Ectodermal cell (in vitro differentiated cells): Measurements from ENCODE around the gene OGDH.

ENCODE experiments used
- H3K27ac ChIP-seq: 2 replicates; pipeline ENCODE4 v1.7.0; 2013; ENCODE audit warnings: mild to moderate bottlenecking, low read depth, low read length; ENCODE audit not compliant: insufficient read depth, poor library complexity, severe bottlenecking
- H3K27me3 ChIP-seq: 2 replicates; pipeline ENCODE4 v1.7.0; 2013; ENCODE audit warnings: mild to moderate bottlenecking, low read length; ENCODE audit not compliant: insufficient read depth, control insufficient read depth, poor library complexity, severe bottlenecking
- H3K36me3 ChIP-seq: one replicate; pipeline ENCODE4 v1.7.0; 2013; ENCODE audit warnings: low read length; ENCODE audit not compliant: control insufficient read depth, insufficient read depth
- H3K4me1 ChIP-seq: one replicate; pipeline ENCODE4 v1.7.0; 2013; ENCODE audit warnings: low read length; ENCODE audit not compliant: control insufficient read depth, insufficient read depth
- H3K4me3 ChIP-seq: 2 replicates; pipeline ENCODE4 v1.7.0; 2013; ENCODE audit warnings: low read depth, low read length, control low read depth; ENCODE audit not compliant: insufficient read depth
- H3K9me3 ChIP-seq: 2 replicates; pipeline ENCODE4 v1.7.0; 2013; ENCODE audit warnings: mild to moderate bottlenecking, low read length, moderate library complexity; ENCODE audit not compliant: control insufficient read depth
- WGBS, 2 experiments: methylation state at CpG; one replicate each; pipeline ENCODE4 v1.1.7; 2013; ENCODE audit warnings: missing lambda C conversion rate in 2 of 2; 5-methylcytosine and 5-hydroxymethylcytosine counted together

The OGDH gene

DNA sequence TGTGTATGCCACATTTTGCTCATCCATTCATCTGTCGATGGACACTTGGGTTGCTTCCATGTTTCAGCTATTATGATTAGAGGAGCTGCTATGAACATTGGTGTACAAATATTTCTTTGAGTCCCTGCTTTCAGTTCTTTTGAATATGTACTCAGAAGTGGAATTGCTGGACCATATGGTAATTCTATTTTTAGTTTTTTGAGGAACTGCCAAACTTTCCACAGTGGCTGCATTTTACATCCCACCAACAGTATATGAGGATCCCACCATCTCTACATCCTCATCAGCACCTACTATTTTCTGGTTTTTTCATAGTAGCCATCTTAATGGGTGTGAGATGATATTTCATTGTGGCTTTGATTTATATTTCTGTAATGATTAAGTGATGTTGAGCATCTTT, 97.5 kb downstream of the OGDH start:
- H3K9me3 ChIP-seq = no peaks in the 10 kb centered on the region
- H3K4me3 ChIP-seq = no peak overlapping the region
- WGBS, 2 experiments = 100% methylated on average over 1 of the region's 1 CpG
- H3K27ac ChIP-seq = no peak overlapping the region
- no peaks in the 10 kb centered on the region for H3K27me3 ChIP-seq
- peaks cover 20% of the 10 kb centered on the region for H3K36me3 ChIP-seq
- no peaks in the 10 kb centered on the region for H3K4me1 ChIP-seq

DNA sequence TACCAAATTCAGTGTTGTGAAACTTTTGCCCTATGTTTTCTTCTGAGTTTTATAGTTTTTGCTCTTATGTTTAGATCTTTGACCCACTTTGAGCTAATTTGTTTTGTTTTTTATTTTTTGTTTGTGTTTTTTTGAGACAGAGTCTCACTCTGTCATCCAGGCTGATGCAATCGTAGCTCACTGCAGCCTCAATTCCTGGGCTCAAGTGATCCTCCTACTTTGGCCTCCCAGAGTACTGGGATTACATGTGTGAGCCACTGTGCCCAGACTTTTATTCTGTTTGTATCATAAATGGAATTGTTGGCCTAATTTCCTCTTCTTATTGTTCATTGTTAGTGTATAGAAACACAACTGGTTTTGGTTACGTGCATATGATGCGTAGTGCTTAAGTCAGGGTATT, 99.0 kb downstream of the OGDH start:
- Histone ChIP-seq H3K4me1 (no peaks in the 10 kb centered on the region), H3K36me3 (peaks cover 11% of the 10 kb centered on the region), H3K27me3 (no peaks in the 10 kb centered on the region), H3K27ac (no peak overlapping the region), H3K9me3 (no peaks in the 10 kb centered on the region), H3K4me3 (no peak overlapping the region)
- WGBS, 2 experiments = 91 to 95% methylated on average over 3 of the region's 3 CpGs

DNA sequence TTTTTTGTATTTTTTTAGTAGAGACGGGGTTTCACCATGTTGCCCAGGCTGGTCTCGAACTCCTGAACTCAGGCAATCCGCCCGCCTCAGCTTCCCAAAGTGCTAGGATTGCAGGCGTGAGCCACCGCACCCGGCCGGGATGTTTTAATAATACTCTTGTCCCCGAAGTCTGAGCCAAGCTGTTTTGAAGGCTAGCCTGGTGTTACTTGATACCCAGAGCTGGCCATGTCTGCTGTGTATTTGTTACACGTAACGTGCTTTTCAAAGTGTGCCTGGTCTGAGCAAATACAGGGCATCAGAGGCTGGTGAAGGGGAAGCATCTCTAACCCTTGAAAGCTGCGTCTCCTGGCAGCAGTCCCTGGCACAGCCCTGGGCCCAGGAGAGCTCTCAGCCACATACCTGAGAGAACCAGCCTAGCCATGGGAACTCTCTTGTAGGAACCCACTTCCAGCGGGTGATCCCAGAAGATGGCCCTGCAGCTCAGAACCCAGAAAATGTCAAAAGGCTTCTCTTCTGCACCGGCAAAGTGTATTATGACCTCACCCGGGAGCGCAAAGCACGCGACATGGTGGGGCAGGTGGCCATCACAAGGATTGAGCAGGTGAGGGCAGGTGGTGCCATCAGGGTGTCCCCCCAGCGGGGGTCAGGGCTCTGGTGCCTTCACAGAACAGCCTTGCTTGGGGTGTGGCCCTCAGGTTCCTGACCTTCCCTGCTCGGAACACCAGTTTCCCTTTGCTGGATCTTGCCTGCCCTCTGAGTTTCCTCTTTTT, 100.5 kb downstream of the OGDH start:
- 95% methylated on average over 20 of the region's 20 CpGs for WGBS, 2 experiments
- Histone ChIP-seq H3K36me3 (peaks cover 11% of the 10 kb centered on the region), H3K4me3 (no peak overlapping the region), H3K9me3 (no peaks in the 10 kb centered on the region), H3K27ac (no peak overlapping the region), H3K27me3 (no peaks in the 10 kb centered on the region), H3K4me1 (no peaks in the 10 kb centered on the region)

DNA sequence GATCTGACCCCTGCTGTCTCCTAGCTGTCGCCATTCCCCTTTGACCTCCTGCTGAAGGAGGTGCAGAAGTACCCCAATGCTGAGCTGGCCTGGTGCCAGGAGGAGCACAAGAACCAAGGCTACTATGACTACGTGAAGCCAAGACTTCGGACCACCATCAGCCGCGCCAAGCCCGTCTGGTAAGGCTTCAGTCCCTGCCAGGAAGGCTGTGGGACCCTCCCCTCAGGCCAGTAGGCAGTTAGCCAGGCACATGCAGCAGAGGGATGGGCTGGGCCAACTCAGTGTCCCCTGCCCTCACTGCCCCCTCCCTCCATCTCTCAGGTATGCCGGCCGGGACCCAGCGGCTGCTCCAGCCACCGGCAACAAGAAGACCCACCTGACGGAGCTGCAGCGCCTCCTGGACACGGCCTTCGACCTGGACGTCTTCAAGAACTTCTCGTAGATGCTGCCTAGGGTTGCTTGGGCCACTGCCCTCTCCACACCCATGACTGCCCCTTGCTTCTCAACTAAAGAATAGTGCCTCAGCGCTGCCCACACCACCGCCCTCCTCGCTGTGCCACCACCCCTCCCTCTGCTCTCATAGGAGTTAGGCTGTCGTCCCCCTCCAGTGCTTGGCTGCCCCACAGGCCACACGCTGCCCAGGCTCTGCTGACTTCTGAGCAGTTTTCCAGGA, 101.3 kb downstream of the OGDH start:
- Histone ChIP-seq H3K9me3 (no peaks in the 10 kb centered on the region), H3K27ac (no peak overlapping the region), H3K36me3 (peaks cover 11% of the 10 kb centered on the region), H3K27me3 (no peaks in the 10 kb centered on the region), H3K4me3 (no peak overlapping the region), H3K4me1 (no peaks in the 10 kb centered on the region)
- 95 to 96% methylated on average over 21 of the region's 21 CpGs for WGBS, 2 experiments

DNA sequence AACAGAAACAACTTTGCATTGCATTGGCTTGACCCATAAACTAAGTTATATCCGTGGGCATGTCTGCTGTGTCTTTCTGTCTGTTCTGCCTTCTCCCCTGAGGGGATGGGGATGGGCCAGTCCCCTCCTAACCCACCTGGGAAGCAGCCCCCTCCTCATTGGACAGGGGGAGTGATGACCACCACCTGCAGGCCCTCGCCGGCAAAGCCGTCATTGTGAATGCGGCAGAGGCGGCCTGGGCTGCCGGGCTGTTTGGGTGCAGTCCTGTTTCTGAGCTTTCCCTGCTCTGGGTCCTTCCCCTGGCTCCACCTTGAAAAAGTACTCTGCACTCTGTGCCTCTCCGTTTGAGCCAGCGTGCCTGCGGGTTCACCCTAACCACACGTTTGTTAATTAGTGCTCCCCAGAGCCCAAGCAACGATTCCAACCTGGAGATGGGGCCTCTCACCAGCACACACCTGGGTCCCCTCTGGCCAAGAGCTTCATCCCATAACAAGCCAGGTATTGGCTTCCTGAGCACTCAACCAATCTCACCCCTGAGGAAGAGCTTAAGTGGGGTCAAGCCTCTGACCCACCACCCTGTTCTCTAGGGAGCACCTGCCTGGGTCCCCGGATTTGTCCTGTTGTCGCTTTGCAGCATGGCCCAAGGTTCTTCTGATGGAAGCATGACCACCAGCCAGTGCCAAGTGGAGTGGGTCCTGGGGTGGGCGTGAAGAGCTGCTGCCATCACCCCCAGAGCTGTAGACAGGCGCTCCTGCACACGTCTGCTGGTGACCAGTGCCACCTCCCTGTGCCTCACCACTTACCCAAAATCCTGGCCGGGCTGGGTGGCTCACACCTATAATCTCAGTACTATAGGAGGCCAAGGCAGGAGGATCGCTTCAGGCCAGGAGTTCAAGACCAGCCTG, 102.8 kb downstream of the OGDH start:
- peaks cover 11% of the 10 kb centered on the region for H3K36me3 ChIP-seq
- H3K9me3 ChIP-seq = no peaks in the 10 kb centered on the region
- H3K4me1 ChIP-seq = no peaks in the 10 kb centered on the region
- no peaks in the 10 kb centered on the region for H3K27me3 ChIP-seq
- H3K27ac ChIP-seq = no peak overlapping the region
- H3K4me3 ChIP-seq = no peak overlapping the region
- 92% methylated on average over 19 of the region's 19 CpGs for WGBS, 2 experiments

DNA sequence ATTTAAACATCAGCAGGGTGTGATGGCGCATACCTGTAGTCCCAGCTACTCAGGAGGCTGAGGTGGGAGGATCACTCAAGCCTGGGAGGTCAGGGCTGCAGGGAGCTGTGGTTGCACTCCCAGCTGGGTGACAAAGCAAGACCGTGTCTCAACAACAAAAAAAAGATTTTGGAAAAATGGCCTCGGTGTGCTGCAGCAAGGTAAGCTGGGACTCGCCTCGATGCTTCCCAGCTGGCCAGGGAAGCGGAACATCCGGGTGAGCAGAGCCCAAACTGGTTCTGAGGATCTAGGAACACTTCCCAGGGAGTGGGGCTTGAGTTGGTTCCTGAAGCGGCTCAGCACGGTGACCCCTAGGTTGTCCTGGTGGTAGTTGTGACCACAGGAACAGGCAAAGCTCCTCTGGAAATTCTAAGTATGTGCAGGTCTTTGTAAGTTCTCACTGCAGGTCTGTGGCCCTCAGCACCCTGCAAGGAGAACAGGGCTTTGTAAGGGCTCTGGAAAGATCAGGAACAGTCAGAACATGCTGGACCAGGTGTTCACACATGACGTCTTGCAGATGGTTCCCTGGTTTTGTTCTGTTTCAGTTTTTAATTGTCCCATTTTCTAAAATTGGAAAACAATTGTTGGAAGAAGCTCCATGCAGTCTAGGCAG, 103.6 kb downstream of the OGDH start:
- no peaks in the 10 kb centered on the region for H3K4me1 ChIP-seq
- no peaks in the 10 kb centered on the region for H3K9me3 ChIP-seq
- H3K27me3 ChIP-seq = no peaks in the 10 kb centered on the region
- no peak overlapping the region for H3K27ac ChIP-seq
- H3K36me3 ChIP-seq = peaks cover 11% of the 10 kb centered on the region
- 96% methylated on average over 10 of the region's 10 CpGs for WGBS, 2 experiments
- no peak overlapping the region for H3K4me3 ChIP-seq

DNA sequence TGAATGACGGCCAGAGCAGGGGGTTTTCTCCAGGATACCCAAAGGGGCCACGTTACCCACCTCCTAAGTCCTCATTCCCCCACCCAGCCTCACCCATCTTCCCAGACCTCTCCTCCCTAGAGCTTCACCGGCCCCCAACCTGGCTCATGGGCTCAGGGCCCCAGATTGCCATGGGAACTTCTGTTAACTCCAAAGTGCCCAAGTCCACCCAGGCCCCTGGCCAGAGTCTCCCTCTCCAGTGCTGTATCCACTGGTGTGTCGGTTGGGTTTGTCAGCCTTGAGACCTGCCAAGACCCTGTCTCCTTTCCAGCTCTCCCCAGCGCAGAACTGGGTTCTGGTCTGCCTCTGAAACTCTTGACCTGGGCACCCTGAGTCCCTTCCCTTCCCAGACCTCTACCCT, 105.1 kb downstream of the OGDH start:
- H3K36me3 ChIP-seq = peaks cover 11% of the 10 kb centered on the region
- no peaks in the 10 kb centered on the region for H3K9me3 ChIP-seq
- H3K27me3 ChIP-seq = no peaks in the 10 kb centered on the region
- no peak overlapping the region for H3K27ac ChIP-seq
- no peaks in the 10 kb centered on the region for H3K4me1 ChIP-seq
- 88 to 90% methylated on average over 5 of the region's 5 CpGs for WGBS, 2 experiments
- no peak overlapping the region for H3K4me3 ChIP-seq

DNA sequence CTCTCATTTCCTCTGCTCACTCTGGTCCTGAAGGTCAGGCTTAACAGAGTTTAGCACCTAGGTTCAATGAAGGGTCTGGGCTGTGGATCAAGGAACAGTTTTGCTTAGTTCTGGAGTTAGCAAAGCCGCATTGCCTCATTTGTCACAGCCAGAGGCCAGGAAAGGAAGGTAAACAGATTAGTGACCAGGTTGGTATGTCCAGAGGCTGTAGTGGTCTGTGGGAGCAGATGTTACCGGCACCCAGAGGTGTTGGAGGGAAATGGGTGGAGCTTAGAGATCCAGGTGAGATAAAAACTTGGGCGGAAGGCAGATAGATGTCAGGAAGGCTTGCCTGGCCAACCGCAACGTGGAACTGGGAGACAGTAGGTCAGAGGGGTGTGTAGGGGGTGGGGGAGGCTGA, 105.6 kb downstream of the OGDH start:
- 86% methylated on average over 5 of the region's 5 CpGs for WGBS, 2 experiments
- Histone ChIP-seq H3K9me3 (no peaks in the 10 kb centered on the region), H3K4me3 (no peak overlapping the region), H3K27me3 (no peaks in the 10 kb centered on the region), H3K4me1 (no peaks in the 10 kb centered on the region), H3K36me3 (peaks cover 11% of the 10 kb centered on the region), H3K27ac (no peak overlapping the region)

DNA sequence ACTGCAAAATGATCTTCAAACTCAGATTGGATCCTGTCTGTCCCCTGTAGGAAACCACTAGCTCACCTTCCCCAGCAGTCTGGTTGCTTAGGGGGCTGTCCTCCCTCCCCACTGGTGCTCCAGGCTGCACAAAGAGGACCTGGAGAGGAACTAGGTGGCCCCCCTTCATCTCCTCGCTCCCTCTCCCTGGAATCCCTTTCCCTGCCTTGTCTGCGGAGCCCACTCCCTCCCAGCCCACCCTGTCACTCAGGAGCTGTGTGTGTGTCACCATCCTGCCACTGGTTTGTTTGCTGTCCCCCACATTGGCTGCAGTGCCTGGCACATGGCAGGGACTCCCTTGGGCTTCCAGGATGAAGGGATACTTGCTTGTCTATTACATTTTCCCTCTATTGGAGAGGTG, 106.7 kb downstream of the OGDH start:
- 87 to 92% methylated on average over 2 of the region's 2 CpGs for WGBS, 2 experiments
- peaks cover 5% of the 10 kb centered on the region for H3K36me3 ChIP-seq
- H3K4me3 ChIP-seq = no peak overlapping the region
- no peaks in the 10 kb centered on the region for H3K9me3 ChIP-seq
- H3K27me3 ChIP-seq = no peaks in the 10 kb centered on the region
- H3K27ac ChIP-seq = no peak overlapping the region
- no peaks in the 10 kb centered on the region for H3K4me1 ChIP-seq
